Adrenal gland (tissue), 12 donors: ENCODE data around the gene CORO1A. TPM values are rescaled to one million over a fixed set of nuclear protein-coding genes. Genes with fewer than 3 reads are reported as not detected.

Source experiments
- polyA plus RNA-seq, 3 donors: library from polyadenylated mRNA; stranded (reverse); fragments of 200-250 nt in 2 of 3; fragments of 350-450 nt in 1 of 3; fragmentation: Illumina TruSeq in 1 of 3; extraction: RNeasy Lipid Tissue Mini Kit (QIAGEN cat#74804) in 1 of 3; gene quantifications; one replicate each; pipeline ENCODE4 v1.2.3, GENCODE V29; 2013 to 2014
- small RNA-seq, 2 donors: library from RNA; depleted of rRNA; stranded (forward); fragments of <200 nt; gene quantifications; one replicate each; pipeline ENCODE3, GENCODE V24; 2016
- total RNA-seq, 9 donors: library from RNA; depleted of rRNA in 4 of 9; stranded (reverse); fragments of >200 nt in 4 of 9; fragments of 120-200 nt in 1 of 9; fragmentation: NEBNext Ultra II Directional in 1 of 9; extraction: Animal tissue kit (Norgen Biotek cat#: 25700) in 1 of 9; gene quantifications; one replicate each; pipeline versions ENCODE4 v1.1.0 to v1.2.4, GENCODE V29; 2013 to 2023
- donor health status: healthy with polysubstance abuse.
- donor health status: Bipolar disorder and iron deficiency.
- donor health status: DM: yes; HTN: yes; CAD: no.
- donor health status: DM: no; HTN: no; CAD: no.
- donor health status: DM: no; HTN: no; CAD: no.
- donor health status: DM: yes; HTN: yes; CAD: no.

CORO1A gene
- total and polyA plus RNA-seq, 12 donors, result 3.3 to 87.7 (median 42.1) TPM

Small RNA genes within 50 kb of the gene (small RNA-seq; reads per million reads assigned to genes)
- 0 reads per million in 2 donors for gene AC106782.4

Other genes with a start within 250 kb of the CORO1A start
- 100 to 1,000 TPM; 113 to 300 (median 190) TPM for gene TMEM219, start 221.5 kb upstream of the CORO1A start, total RNA-seq
- 100 to 1,000 TPM; 100 to 278 (median 272) TPM for gene TMEM219, start 221.5 kb upstream of the CORO1A start, polyA plus RNA-seq
- 10 to 100 TPM; 40.0 to 95.0 (median 73.4) TPM for gene TAOK2, start 209.7 kb upstream of the CORO1A start, total RNA-seq
- gene TAOK2, start 209.7 kb upstream of the CORO1A start, polyA plus RNA-seq, result 100 to 1,000 TPM in 1 of 3 donors, 10 to 100 TPM in 2; 36.6 to 135 (median 51.0) TPM
- gene HIRIP3, start 188.0 kb upstream of the CORO1A start, total RNA-seq, result 10 to 100 TPM; 11.0 to 35.0 (median 18.7) TPM
- gene HIRIP3, start 188.0 kb upstream of the CORO1A start, polyA plus RNA-seq, result 10 to 100 TPM; 12.6 to 24.9 (median 20.2) TPM
- 100 to 1,000 TPM in 2 of 9 donors, 10 to 100 TPM in 7; 31.8 to 120 (median 71.2) TPM for gene INO80E, start 187.4 kb upstream of the CORO1A start, total RNA-seq
- 100 to 1,000 TPM in 2 of 3 donors, 10 to 100 TPM in 1; 42.8 to 362 (median 103) TPM for gene INO80E, start 187.4 kb upstream of the CORO1A start, polyA plus RNA-seq
- gene DOC2A, start 172.6 kb upstream of the CORO1A start, total RNA-seq, result 10 to 100 TPM in 1 of 9 donors, 1 to 10 TPM in 5, under 1 TPM in 2, not detected in 1; 0.35 to 14.8 (median 2.8) TPM
- 10 to 100 TPM in 1 of 3 donors, 1 to 10 TPM in 1, under 1 TPM in 1; 0.60 to 33.0 (median 9.5) TPM for gene DOC2A, start 172.6 kb upstream of the CORO1A start, polyA plus RNA-seq
- not detected for gene C16orf92, start 160.4 kb upstream of the CORO1A start, total RNA-seq
- not detected for gene C16orf92, start 160.4 kb upstream of the CORO1A start, polyA plus RNA-seq
- gene TLCD3B, start 152.3 kb upstream of the CORO1A start, total RNA-seq, result 1 to 10 TPM in 2 of 9 donors, under 1 TPM in 4, not detected in 3; 0.11 to 3.1 (median 0.61) TPM
- 10 to 100 TPM in 1 of 3 donors, 1 to 10 TPM in 1, under 1 TPM in 1; 0.40 to 10.6 (median 1.8) TPM for gene TLCD3B, start 152.3 kb upstream of the CORO1A start, polyA plus RNA-seq
- gene ALDOA, start 117.8 kb upstream of the CORO1A start, total RNA-seq, result 1,000 to 10,000 TPM in 8 of 9 donors, 100 to 1,000 TPM in 1; 691 to 1,930 (median 1,545) TPM
- gene ALDOA, start 117.8 kb upstream of the CORO1A start, polyA plus RNA-seq, result 1,000 to 10,000 TPM in 1 of 3 donors, 100 to 1,000 TPM in 2; 623 to 1,215 (median 899) TPM
- gene PPP4C, start 107.6 kb upstream of the CORO1A start, total RNA-seq, result 100 to 1,000 TPM in 3 of 9 donors, 10 to 100 TPM in 6; 44.5 to 136 (median 75.6) TPM
- 10 to 100 TPM; 39.2 to 93.0 (median 87.1) TPM for gene PPP4C, start 107.6 kb upstream of the CORO1A start, polyA plus RNA-seq
- 1 to 10 TPM in 8 of 9 donors, under 1 TPM in 1; 0.44 to 3.4 (median 2.0) TPM for gene TBX6, start 91.7 kb upstream of the CORO1A start, total RNA-seq
- 1 to 10 TPM in 2 of 3 donors, under 1 TPM in 1; 0.22 to 5.1 (median 1.9) TPM for gene TBX6, start 91.7 kb upstream of the CORO1A start, polyA plus RNA-seq
- 100 to 1,000 TPM in 4 of 9 donors, 10 to 100 TPM in 5; 18.9 to 210 (median 85.1) TPM for gene YPEL3, start 87.4 kb upstream of the CORO1A start, total RNA-seq
- 100 to 1,000 TPM in 2 of 3 donors, 10 to 100 TPM in 1; 14.6 to 454 (median 310) TPM for gene YPEL3, start 87.4 kb upstream of the CORO1A start, polyA plus RNA-seq
- gene GDPD3, start 70.1 kb upstream of the CORO1A start, total RNA-seq, result 1 to 10 TPM in 6 of 9 donors, under 1 TPM in 2, not detected in 1; 0.78 to 9.0 (median 2.6) TPM
- gene GDPD3, start 70.1 kb upstream of the CORO1A start, polyA plus RNA-seq, result 10 to 100 TPM in 1 of 3 donors, 1 to 10 TPM in 2; 1.0 to 17.6 (median 5.8) TPM
- 100 to 1,000 TPM in 4 of 9 donors, 10 to 100 TPM in 5; 31.4 to 129 (median 99.9) TPM for gene MAPK3, start 60.4 kb upstream of the CORO1A start, total RNA-seq
- 100 to 1,000 TPM in 1 of 3 donors, 10 to 100 TPM in 2; 53.2 to 133 (median 66.0) TPM for gene MAPK3, start 60.4 kb upstream of the CORO1A start, polyA plus RNA-seq
- gene BOLA2B, start 10.1 kb downstream of the CORO1A start, total RNA-seq, result 100 to 1,000 TPM in 6 of 9 donors, 10 to 100 TPM in 3; 55.1 to 449 (median 143) TPM
- 100 to 1,000 TPM in 2 of 3 donors, 10 to 100 TPM in 1; 96.4 to 329 (median 250) TPM for gene BOLA2B, start 10.1 kb downstream of the CORO1A start, polyA plus RNA-seq
- 10 to 100 TPM; 12.4 to 87.5 (median 40.3) TPM for gene SLX1A, start 10.3 kb downstream of the CORO1A start, total RNA-seq
- 100 to 1,000 TPM in 2 of 3 donors, 1 to 10 TPM in 1; 7.9 to 195 (median 169) TPM for gene SLX1A, start 10.3 kb downstream of the CORO1A start, polyA plus RNA-seq
- gene SULT1A3, start 15.7 kb downstream of the CORO1A start, total RNA-seq, result 10 to 100 TPM in 6 of 9 donors, 1 to 10 TPM in 3; 4.3 to 15.8 (median 12.7) TPM
- 100 to 1,000 TPM in 1 of 3 donors, 10 to 100 TPM in 1, 1 to 10 TPM in 1; 3.5 to 125 (median 58.7) TPM for gene SULT1A3, start 15.7 kb downstream of the CORO1A start, polyA plus RNA-seq
- gene NPIPB13, start 64.9 kb downstream of the CORO1A start, total RNA-seq, result 10 to 100 TPM in 1 of 9 donors, 1 to 10 TPM in 6, under 1 TPM in 1, not detected in 1; 0.35 to 11.7 (median 2.7) TPM
- gene NPIPB13, start 64.9 kb downstream of the CORO1A start, polyA plus RNA-seq, result 10 to 100 TPM in 2 of 3 donors, under 1 TPM in 1; 0.49 to 17.1 (median 16.5) TPM
- 10 to 100 TPM; 27.5 to 95.8 (median 77.0) TPM for gene CD2BP2, start 171.7 kb downstream of the CORO1A start, total RNA-seq
- gene CD2BP2, start 171.7 kb downstream of the CORO1A start, polyA plus RNA-seq, result 10 to 100 TPM; 53.5 to 95.6 (median 58.0) TPM
- gene TBC1D10B, start 186.9 kb downstream of the CORO1A start, total RNA-seq, result 10 to 100 TPM; 17.0 to 67.7 (median 44.0) TPM
- 10 to 100 TPM; 33.7 to 65.4 (median 44.3) TPM for gene TBC1D10B, start 186.9 kb downstream of the CORO1A start, polyA plus RNA-seq
- gene MYL11, start 191.2 kb downstream of the CORO1A start, total RNA-seq, result 1 to 10 TPM in 2 of 9 donors, not detected in 7; 1.1 to 2.9 TPM
- gene MYL11, start 191.2 kb downstream of the CORO1A start, polyA plus RNA-seq, result 1 to 10 TPM in 1 of 3 donors, not detected in 2; 2.7 TPM
- gene SEPTIN1, start 199.0 kb downstream of the CORO1A start, total RNA-seq, result 1 to 10 TPM in 7 of 9 donors, under 1 TPM in 1, not detected in 1; 0.11 to 5.5 (median 2.3) TPM
- 10 to 100 TPM in 1 of 3 donors, 1 to 10 TPM in 1, under 1 TPM in 1; 0.75 to 19.8 (median 9.3) TPM for gene SEPTIN1, start 199.0 kb downstream of the CORO1A start, polyA plus RNA-seq
- gene ZNF48, start 211.8 kb downstream of the CORO1A start, total RNA-seq, result 10 to 100 TPM in 3 of 9 donors, 1 to 10 TPM in 6; 5.7 to 23.8 (median 8.9) TPM
- gene ZNF48, start 211.8 kb downstream of the CORO1A start, polyA plus RNA-seq, result 1 to 10 TPM; 2.6 to 5.6 (median 4.2) TPM
- 10 to 100 TPM in 7 of 9 donors, 1 to 10 TPM in 2; 8.2 to 81.3 (median 15.8) TPM for gene ZNF771, start 224.0 kb downstream of the CORO1A start, total RNA-seq
- gene ZNF771, start 224.0 kb downstream of the CORO1A start, polyA plus RNA-seq, result 10 to 100 TPM in 1 of 3 donors, 1 to 10 TPM in 2; 2.8 to 12.2 (median 9.5) TPM
- gene DCTPP1, start 246.4 kb downstream of the CORO1A start, total RNA-seq, result 10 to 100 TPM; 13.9 to 33.9 (median 29.5) TPM
- 10 to 100 TPM; 11.7 to 15.2 (median 13.3) TPM for gene DCTPP1, start 246.4 kb downstream of the CORO1A start, polyA plus RNA-seq